Neuronal stem cell (in vitro differentiated cells): Measurements from ENCODE around the gene PHRF1.
A peak's percentile ranks its signal among the peaks of the same experiment; 100 is the strongest.

Experiments used
- DNase-seq: peaks from one replicate; pipeline ENCODE4 v3.0.0-alpha.2; 2013; ENCODE audit warnings: low spot score
- H2AFZ ChIP-seq: one replicate; pipeline ENCODE4 v1.6.1; 2013; ENCODE audit warnings: mild to moderate bottlenecking, low read length, inconsistent platforms
- H2AK5ac ChIP-seq: 2 replicates; pipeline ENCODE4 v1.6.1; 2013; ENCODE audit warnings: low read depth, mild to moderate bottlenecking, inconsistent platforms, low read length, moderate library complexity, mixed read lengths
- H2BK120ac ChIP-seq: 2 replicates; pipeline ENCODE4 v1.6.1; 2013; ENCODE audit warnings: low read depth, mild to moderate bottlenecking, inconsistent platforms, low read length, moderate library complexity, mixed read lengths
- H2BK12ac ChIP-seq: one replicate; pipeline ENCODE4 v1.6.1; 2013; ENCODE audit warnings: low read length, inconsistent platforms
- H2BK15ac ChIP-seq: 2 replicates; pipeline ENCODE4 v1.6.1; 2013; ENCODE audit warnings: mild to moderate bottlenecking, low read length, inconsistent platforms, mixed read lengths
- H2BK5ac ChIP-seq: one replicate; pipeline ENCODE4 v1.6.1; 2013; ENCODE audit warnings: inconsistent platforms, mild to moderate bottlenecking, low read length, moderate library complexity
- H3K14ac ChIP-seq: one replicate; pipeline ENCODE4 v1.6.1; 2013; ENCODE audit warnings: low read length, inconsistent platforms
- H3K18ac ChIP-seq: 2 replicates; pipeline ENCODE4 v1.6.1; 2013; ENCODE audit warnings: low read length, inconsistent platforms
- H3K23ac ChIP-seq: 2 replicates; pipeline ENCODE4 v1.6.1; 2013; ENCODE audit warnings: low read depth, mild to moderate bottlenecking, mixed read lengths, low read length, inconsistent platforms; ENCODE audit not compliant: poor library complexity
- H3K27ac ChIP-seq: replicated peaks from 3 replicates; pipeline ENCODE4 v1.5.1; 2013; ENCODE audit warnings: low read length, inconsistent platforms
- H3K27me3 ChIP-seq, 3 experiments: 2 replicates each; pipeline ENCODE4 v1.6.1; 2013; ENCODE audit warnings: low read length in 3 of 3, mild to moderate bottlenecking in 2 of 3, inconsistent platforms in 1 of 3, low read depth in 1 of 3, mixed read lengths in 1 of 3, moderate library complexity in 1 of 3; ENCODE audit not compliant: control insufficient read depth in 3 of 3, insufficient read depth in 3 of 3
- H3K36me3 ChIP-seq, 2 donors: replicated peaks in 1 of 2; 2 replicates each; pipeline ENCODE4 v1.6.1; 2013; ENCODE audit warnings: low read length in 2 of 2; ENCODE audit not compliant: control insufficient read depth in 2 of 2, insufficient read depth in 2 of 2
- H3K4ac ChIP-seq: 2 replicates; pipeline ENCODE4 v1.6.1; 2013; ENCODE audit warnings: inconsistent platforms, mild to moderate bottlenecking, low read length, moderate library complexity
- H3K4me1 ChIP-seq, 2 donors: 1 replicate in 1 of 2; 2 replicates in 1 of 2; pipeline ENCODE4 v1.6.1; 2013; ENCODE audit warnings: low read length in 2 of 2, low read depth in 1 of 2; ENCODE audit not compliant: control insufficient read depth in 2 of 2, insufficient read depth in 1 of 2
- H3K4me2 ChIP-seq: one replicate; pipeline ENCODE4 v1.6.1; 2013; ENCODE audit warnings: mild to moderate bottlenecking, low read length, inconsistent platforms; ENCODE audit not compliant: insufficient read depth, poor library complexity, severe bottlenecking
- H3K4me3 ChIP-seq, 2 donors: 2 replicates each; pipeline ENCODE4 v1.5.1; 2013; ENCODE audit warnings: low read length in 2 of 2, mild to moderate bottlenecking in 2 of 2, inconsistent platforms in 1 of 2, moderate library complexity in 1 of 2
- H3K79me1 ChIP-seq: one replicate; pipeline ENCODE4 v1.6.1; 2013; ENCODE audit warnings: low read depth, mild to moderate bottlenecking, inconsistent platforms, low read length, moderate library complexity
- H3K9ac ChIP-seq: one replicate; pipeline ENCODE4 v1.6.1; 2013; ENCODE audit warnings: mild to moderate bottlenecking, low read depth, low read length, inconsistent platforms; ENCODE audit not compliant: poor library complexity
- H3K9me3 ChIP-seq, 2 donors: replicated peaks in 1 of 2; 2 replicates each; pipeline versions ENCODE3 to v1.6.1; 2013; ENCODE audit warnings: low read length in 2 of 2, mild to moderate bottlenecking in 2 of 2, inconsistent platforms in 1 of 2, low read depth in 1 of 2, mixed read lengths in 1 of 2, moderate library complexity in 1 of 2; ENCODE audit not compliant: control insufficient read depth in 2 of 2, insufficient read depth in 1 of 2
- H4K8ac ChIP-seq: one replicate; pipeline ENCODE4 v1.6.1; 2013; ENCODE audit warnings: low read depth, mild to moderate bottlenecking, inconsistent platforms, low read length, moderate library complexity
- H4K91ac ChIP-seq: one replicate; pipeline ENCODE4 v1.6.1; 2013; ENCODE audit warnings: low read length, low read depth, mild to moderate bottlenecking, inconsistent platforms; ENCODE audit not compliant: poor library complexity
- WGBS, 2 donors: extraction: QIAGEN DNeasy Blood & Tissue Kit; methylation state at CpG; one replicate each; pipeline ENCODE4 v1.1.7; 2013; ENCODE audit warnings: missing lambda C conversion rate in 2 of 2, mixed read lengths in 1 of 2; ENCODE audit not compliant: insufficient read length in 2 of 2, insufficient replicate concordance in 1 of 2; ENCODE audit errors: extremely low coverage in 2 of 2; 5-methylcytosine and 5-hydroxymethylcytosine counted together

Gene PHRF1

GRCh38 chr11:606245-606644 lies 30.0 kb downstream of the PHRF1 start:
- no peak overlapping the region for H2BK15ac ChIP-seq
- H3K4ac ChIP-seq: no peak overlapping the region
- H4K91ac ChIP-seq: no peak overlapping the region
- no peak overlapping the region for H4K8ac ChIP-seq
- H3K23ac ChIP-seq: no peak overlapping the region
- no CpG with 5 or more reads among the region's 19 CpGs for WGBS, 2 donors
- H3K36me3 ChIP-seq: peaks cover 79 to 98% of the 10 kb centered on the region in 2 donors
- H3K27ac ChIP-seq: no peak overlapping the region
- no peaks in the 10 kb centered on the region for H3K27me3 ChIP-seq
- no peak overlapping the region for H3K14ac ChIP-seq
- no peak for DNase-seq
- H3K9me3 ChIP-seq: no peaks in the 10 kb centered on the region
- no peak overlapping the region for H3K4me3 ChIP-seq
- no peak overlapping the region for H3K4me2 ChIP-seq
- peak overlapping the region; percentile 53 for H2BK5ac ChIP-seq
- no peaks in the 10 kb centered on the region for H3K4me1 ChIP-seq
- H3K9ac ChIP-seq: peak overlapping the region; percentile 50
- H2AFZ ChIP-seq: no peak overlapping the region
- peaks cover 7% of the 10 kb centered on the region for H3K79me1 ChIP-seq
- H2AK5ac ChIP-seq: no peak overlapping the region
- H2BK12ac ChIP-seq: no peak overlapping the region
- no peak overlapping the region for H3K18ac ChIP-seq
- H2BK120ac ChIP-seq: no peak overlapping the region

GRCh38 chr11:607020-607780 lies 30.9 kb downstream of the PHRF1 start:
- no peak overlapping the region for H2BK15ac ChIP-seq
- H3K14ac ChIP-seq: no peak overlapping the region
- H3K18ac ChIP-seq: no peak overlapping the region
- H3K27ac ChIP-seq: no peak overlapping the region
- no peak overlapping the region for H3K23ac ChIP-seq
- H3K27me3 ChIP-seq: peaks cover 0 to 2% (median 0%) of the 10 kb centered on the region in 3 experiments
- no peak overlapping the region for H2AFZ ChIP-seq
- H3K36me3 ChIP-seq: peaks cover 75 to 98% of the 10 kb centered on the region in 2 donors
- no peak overlapping the region for H3K4ac ChIP-seq
- no peak overlapping the region for H3K4me3 ChIP-seq
- no peak for DNase-seq
- H2BK120ac ChIP-seq: no peak overlapping the region
- H2BK12ac ChIP-seq: no peak overlapping the region
- no peaks in the 10 kb centered on the region for H3K9me3 ChIP-seq
- no peak overlapping the region for H3K9ac ChIP-seq
- H3K79me1 ChIP-seq: peaks cover 7% of the 10 kb centered on the region
- H2AK5ac ChIP-seq: no peak overlapping the region
- no CpG with 5 or more reads among the region's 35 CpGs for WGBS, 2 donors
- no peak overlapping the region for H2BK5ac ChIP-seq
- no peak overlapping the region for H4K91ac ChIP-seq
- H3K4me2 ChIP-seq: peak overlapping the region; percentile 11
- no peaks in the 10 kb centered on the region for H3K4me1 ChIP-seq
- no peak overlapping the region for H4K8ac ChIP-seq

DNA sequence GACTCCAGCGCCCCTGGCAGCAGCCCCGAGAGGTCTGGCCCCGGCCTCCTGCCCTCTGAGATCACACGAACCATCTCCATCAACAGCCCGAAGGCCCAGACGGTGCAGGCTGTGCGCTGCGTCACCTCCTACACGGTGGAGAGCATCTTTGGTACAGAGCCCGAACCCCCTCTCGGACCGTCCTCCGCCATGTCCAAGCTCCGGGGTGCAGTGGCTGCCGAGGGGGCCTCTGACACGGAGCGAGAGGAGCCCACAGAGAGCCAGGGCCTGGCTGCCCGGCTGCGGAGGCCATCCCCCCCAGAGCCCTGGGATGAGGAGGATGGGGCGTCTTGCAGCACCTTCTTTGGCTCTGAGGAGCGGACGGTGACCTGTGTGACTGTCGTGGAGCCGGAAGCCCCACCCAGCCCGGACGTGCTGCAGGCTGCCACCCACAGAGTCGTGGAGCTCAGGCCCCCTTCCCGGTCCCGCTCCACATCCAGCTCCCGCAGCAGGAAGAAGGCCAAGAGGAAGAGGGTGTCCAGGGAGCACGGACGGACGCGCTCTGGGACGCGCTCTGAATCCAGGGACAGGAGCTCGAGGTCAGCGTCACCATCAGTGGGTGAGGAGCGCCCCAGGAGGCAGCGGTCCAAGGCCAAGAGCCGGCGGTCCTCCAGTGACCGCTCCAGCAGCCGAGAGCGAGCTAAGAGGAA lies 31.8 kb downstream of the PHRF1 start:
- no CpG with 5 or more reads among the region's 45 CpGs for WGBS, 2 donors
- H2BK15ac ChIP-seq: no peak overlapping the region
- no peak overlapping the region for H3K4me2 ChIP-seq
- no peak overlapping the region for H3K14ac ChIP-seq
- no peak overlapping the region for H2AFZ ChIP-seq
- H3K27ac ChIP-seq: no peak overlapping the region
- H3K79me1 ChIP-seq: peaks cover 8% of the 10 kb centered on the region
- H3K4ac ChIP-seq: no peak overlapping the region
- no peak for DNase-seq
- H3K27me3 ChIP-seq: peaks cover 0 to 2% (median 0%) of the 10 kb centered on the region in 3 experiments
- H2BK5ac ChIP-seq: no peak overlapping the region
- peaks cover 79 to 98% of the 10 kb centered on the region in 2 donors for H3K36me3 ChIP-seq
- H3K4me3 ChIP-seq: no peak overlapping the region
- H4K91ac ChIP-seq: no peak overlapping the region
- H4K8ac ChIP-seq: no peak overlapping the region
- no peak overlapping the region for H3K18ac ChIP-seq
- no peak overlapping the region for H2BK120ac ChIP-seq
- H3K9ac ChIP-seq: no peak overlapping the region
- no peak overlapping the region for H2AK5ac ChIP-seq
- H2BK12ac ChIP-seq: no peak overlapping the region
- H3K4me1 ChIP-seq: no peaks in the 10 kb centered on the region
- no peaks in the 10 kb centered on the region for H3K9me3 ChIP-seq
- peak overlapping the region; percentile 31 for H3K23ac ChIP-seq

DNA sequence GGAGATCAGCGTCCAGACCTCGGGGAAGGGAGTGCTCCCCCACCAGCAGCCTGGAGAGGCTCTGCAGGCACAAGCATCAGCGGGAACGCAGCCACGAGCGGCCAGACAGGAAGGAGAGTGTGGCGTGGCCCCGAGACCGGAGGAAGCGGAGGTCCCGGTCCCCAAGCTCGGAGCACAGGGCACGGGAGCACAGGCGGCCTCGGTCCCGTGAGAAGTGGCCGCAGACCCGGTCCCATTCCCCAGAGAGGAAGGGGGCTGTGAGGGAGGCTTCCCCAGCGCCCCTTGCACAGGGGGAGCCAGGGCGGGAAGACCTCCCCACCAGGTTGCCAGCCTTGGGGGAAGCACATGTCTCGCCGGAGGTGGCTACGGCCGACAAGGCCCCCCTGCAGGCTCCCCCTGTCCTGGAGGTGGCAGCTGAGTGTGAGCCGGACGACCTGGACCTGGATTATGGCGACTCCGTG lies 32.6 kb downstream of the PHRF1 start:
- Histone ChIP-seq H3K4me3 (no peak overlapping the region), H3K4me1 (no peaks in the 10 kb centered on the region), H3K23ac (no peak overlapping the region), H3K36me3 (peaks cover 78 to 96% of the 10 kb centered on the region in 2 donors), H2BK5ac (peak overlapping the region; percentile 24), H2AFZ (no peak overlapping the region), H3K27ac (no peak overlapping the region), H2AK5ac (no peak overlapping the region), H2BK120ac (no peak overlapping the region), H3K9ac (no peak overlapping the region), H4K8ac (no peak overlapping the region), H3K4me2 (no peak overlapping the region), H4K91ac (no peak overlapping the region), H3K27me3 (peaks cover 0 to 2% (median 0%) of the 10 kb centered on the region in 3 experiments), H3K79me1 (peaks cover 10% of the 10 kb centered on the region), H3K18ac (no peak overlapping the region), H2BK15ac (no peak overlapping the region), H2BK12ac (no peak overlapping the region), H3K4ac (no peak overlapping the region), H3K9me3 (no peaks in the 10 kb centered on the region), H3K14ac (no peak overlapping the region)
- WGBS, 2 donors: no CpG with 5 or more reads among the region's 28 CpGs
- DNase-seq: no peak
